Epithelial cell of esophagus (primary cell): ENCODE results near the gene ZYX.
A peak's percentile ranks its signal among the peaks of the same experiment; 100 is the strongest.

Experiments used
- DNase-seq: peaks from one replicate; pipeline ENCODE4 v3.0.0; 2010; ENCODE audit warnings: low read depth
- H3K4me3 ChIP-seq: 2 replicates; pipeline ENCODE4 v1.5.1; 2011; ENCODE audit warnings: mild to moderate bottlenecking, low read length, control low read depth
- TF ChIP-seq, protein P1 (sequence below): IDR thresholded peaks from 2 replicates; pipeline ENCODE4 v1.5.1; 2011; ENCODE audit warnings: low read depth, mild to moderate bottlenecking, low read length, control low read depth, inconsistent platforms; ENCODE audit not compliant: insufficient read depth; ENCODE audit errors: missing control alignments

ZYX gene

DNA sequence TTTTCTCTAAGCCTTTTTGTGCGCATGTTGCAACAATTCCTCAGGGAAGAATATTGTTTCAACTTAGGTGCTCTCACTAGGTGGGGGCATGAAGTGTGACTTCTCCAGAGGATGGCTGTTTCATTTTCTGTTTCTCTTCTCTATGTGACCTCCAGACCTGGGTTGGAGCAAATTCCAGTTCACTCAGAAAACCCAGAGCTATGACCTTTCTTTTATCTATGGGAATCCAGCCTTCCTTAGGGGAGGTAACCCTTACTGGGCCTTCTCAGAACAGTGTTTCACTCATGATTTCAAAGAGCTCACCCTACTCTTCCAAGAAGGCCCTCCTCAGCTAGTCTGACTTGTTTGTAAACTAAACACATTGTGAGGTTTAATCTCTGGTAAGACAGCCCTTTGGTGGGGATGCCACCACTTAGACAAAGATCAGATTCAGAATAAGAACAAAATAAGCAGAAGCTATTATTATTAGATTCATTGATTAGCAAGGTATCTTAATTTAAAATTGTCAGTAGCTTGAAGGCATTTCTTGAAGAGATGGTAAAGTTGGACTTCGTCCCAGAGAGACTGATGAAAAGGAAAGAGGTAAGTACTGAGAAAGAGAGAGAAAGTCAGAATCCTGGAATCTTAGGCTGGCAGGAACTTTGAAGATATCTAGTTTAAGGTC, 45.5 kb downstream of the ZYX start:
- H3K4me3 ChIP-seq = no peak overlapping the region
- TF ChIP-seq, protein P1, sequence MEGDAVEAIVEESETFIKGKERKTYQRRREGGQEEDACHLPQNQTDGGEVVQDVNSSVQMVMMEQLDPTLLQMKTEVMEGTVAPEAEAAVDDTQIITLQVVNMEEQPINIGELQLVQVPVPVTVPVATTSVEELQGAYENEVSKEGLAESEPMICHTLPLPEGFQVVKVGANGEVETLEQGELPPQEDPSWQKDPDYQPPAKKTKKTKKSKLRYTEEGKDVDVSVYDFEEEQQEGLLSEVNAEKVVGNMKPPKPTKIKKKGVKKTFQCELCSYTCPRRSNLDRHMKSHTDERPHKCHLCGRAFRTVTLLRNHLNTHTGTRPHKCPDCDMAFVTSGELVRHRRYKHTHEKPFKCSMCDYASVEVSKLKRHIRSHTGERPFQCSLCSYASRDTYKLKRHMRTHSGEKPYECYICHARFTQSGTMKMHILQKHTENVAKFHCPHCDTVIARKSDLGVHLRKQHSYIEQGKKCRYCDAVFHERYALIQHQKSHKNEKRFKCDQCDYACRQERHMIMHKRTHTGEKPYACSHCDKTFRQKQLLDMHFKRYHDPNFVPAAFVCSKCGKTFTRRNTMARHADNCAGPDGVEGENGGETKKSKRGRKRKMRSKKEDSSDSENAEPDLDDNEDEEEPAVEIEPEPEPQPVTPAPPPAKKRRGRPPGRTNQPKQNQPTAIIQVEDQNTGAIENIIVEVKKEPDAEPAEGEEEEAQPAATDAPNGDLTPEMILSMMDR = no peak
- DNase-seq = no peak

DNA sequence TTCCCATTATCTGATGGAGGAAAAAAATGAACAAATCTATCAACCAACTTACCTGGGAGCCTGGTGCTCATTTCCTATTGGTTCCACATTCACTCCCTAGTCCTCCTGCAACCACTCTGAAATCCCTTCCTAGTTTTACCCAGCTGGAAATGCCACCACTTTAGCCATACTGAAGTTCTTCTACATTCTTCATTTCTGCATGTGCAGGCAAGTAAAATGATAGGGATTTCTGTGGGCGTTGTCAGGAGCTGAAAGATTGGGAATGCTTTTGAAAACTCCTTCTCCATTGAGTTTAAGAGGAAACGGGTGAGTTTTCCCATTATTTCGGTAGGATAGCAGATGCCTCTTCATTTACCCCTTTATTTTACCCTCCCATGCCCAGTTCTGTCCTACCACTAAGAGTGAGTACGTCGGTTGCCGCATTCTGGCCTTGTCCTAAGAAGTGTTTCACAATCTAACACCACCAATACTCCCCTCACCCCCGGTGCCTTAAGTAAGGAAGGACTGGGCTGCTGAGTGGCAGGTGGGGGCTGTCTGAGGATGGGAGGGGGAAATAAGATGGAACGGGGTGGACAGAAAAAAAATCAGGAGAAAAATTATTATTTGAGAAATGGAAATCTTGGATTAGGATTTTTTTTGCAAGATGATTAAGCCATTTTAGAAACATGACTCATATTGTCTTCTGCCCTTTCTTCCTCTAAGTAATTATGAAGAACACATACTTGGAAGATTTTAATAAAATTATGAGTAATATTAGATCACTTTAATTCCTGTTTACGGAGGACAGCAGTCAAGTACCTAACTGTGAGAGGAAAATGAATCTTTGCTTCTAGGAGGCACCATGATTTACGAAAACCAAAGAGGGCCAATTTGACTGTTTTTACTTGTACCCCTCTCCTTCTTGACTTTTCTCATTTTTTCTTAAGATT, 48.9 kb downstream of the ZYX start:
- TF ChIP-seq, protein P1 = no peak
- peak; percentile 65 for DNase-seq
- no peak overlapping the region for H3K4me3 ChIP-seq

DNA sequence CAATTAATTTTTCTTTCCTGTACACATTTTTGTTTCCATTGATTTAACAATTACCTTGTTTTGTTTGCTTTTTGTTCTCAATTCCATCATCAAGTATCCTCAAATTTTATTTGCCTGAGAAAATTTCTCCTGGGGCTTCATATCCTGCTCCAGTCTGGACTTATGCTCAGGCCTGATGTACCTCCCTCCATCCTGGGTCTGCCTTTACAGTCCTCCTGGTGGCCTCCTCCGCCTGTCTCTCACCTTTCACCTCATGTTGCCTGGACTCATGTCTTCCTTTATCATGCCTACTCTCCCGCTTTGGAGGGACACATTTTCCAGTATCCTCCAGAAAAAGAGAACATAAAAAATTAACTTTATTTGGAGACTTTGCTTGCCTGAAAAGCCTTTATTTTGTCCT, 50.0 kb downstream of the ZYX start:
- DNase-seq = no peak
- TF ChIP-seq, protein P1 = no peak
- no peak overlapping the region for H3K4me3 ChIP-seq

DNA sequence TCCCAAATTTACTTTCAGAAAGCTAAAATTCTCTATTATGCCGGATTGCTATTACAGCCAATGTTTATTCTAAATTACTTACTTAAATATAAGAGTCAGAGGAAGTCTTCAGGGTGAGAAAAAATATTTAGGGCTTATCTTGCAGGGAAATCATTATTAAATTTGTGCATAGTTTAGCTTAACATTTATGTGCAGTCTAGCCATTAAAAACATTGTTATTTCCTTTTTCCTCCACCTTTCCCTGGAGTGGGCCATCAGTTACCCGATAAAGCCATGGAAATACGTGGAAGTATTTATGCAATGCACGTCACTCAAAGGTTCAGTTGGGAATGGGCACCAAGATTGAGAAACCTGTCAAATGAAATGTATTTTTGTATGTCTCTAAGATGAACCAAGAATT, 52.6 kb downstream of the ZYX start:
- H3K4me3 ChIP-seq = no peak overlapping the region
- TF ChIP-seq, protein P1 = no peak
- DNase-seq = no peak

DNA sequence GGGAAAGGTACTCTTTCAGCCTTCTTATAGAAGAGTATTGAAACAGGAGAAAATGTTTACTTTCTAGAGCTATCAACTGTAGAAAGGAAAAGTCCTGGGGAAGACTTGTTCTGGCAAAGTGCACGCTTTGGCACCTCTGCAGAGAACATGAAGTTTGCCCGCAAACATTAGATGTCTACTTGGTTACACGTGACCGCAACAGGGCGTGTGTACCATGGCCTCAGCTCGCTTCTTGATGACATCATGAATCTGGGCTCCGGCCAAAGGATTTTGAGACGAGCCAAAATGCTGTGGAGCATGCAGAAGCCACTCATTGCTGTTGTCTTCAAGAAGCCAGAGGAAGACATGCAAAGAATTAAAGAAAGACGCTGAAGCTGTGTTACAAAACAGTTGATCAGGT, 53.5 kb downstream of the ZYX start:
- DNase-seq = peak; percentile 94
- TF ChIP-seq, protein P1 = no peak
- no peak overlapping the region for H3K4me3 ChIP-seq

DNA sequence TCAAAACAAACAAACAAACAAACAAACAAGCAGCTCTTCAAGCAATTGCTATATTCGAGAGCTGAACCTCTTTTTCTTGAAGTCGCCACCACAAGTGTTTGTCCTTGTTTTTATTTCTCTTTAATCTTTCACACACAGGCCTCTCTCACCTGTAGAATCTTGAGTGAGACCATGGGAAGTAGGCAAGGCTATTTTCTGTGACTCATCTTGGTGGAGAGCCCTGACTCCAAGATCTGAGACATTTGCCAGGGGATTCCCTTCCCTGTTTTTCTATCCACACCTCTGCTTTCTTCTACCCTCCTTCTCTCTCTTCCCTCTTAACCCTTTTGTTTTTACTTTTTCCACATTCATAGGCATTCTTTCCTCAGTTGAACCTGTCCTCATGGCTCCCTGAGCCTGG, 54.1 kb downstream of the ZYX start:
- H3K4me3 ChIP-seq = no peak overlapping the region
- TF ChIP-seq, protein P1 = no peak
- peak; percentile 79 for DNase-seq
